GM19099 (cell line): ENCODE measurements around the gene MYO10.

ENCODE experiments used
- POLR2A ChIP-seq: IDR thresholded peaks from 3 replicates; pipeline ENCODE4 v1.6.1; 2011; ENCODE audit warnings: low read depth; ENCODE audit not compliant: insufficient read length; ENCODE audit errors: extremely low read depth

MYO10 gene

DNA sequence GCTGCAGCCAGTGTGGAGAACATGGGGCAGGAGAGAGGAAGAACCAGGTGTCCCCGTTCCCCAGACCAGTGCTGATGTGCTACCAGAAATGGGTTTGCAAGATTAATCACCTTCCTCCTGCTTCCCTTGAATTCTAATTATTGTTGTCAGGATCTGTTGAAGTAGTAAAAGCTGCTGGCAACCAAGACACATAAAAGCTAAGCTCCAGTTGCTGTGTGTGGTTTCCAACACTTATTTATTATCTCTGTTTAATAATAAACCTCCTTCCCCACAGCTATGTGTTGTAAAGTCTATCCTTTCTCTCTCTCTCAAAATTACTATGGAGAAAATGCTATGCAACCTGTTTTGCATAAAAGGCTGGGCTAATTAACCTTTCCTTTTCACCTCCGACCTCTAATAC, 317.0 kb downstream of the MYO10 start:
- TF ChIP-seq POLR2A: no peak

DNA sequence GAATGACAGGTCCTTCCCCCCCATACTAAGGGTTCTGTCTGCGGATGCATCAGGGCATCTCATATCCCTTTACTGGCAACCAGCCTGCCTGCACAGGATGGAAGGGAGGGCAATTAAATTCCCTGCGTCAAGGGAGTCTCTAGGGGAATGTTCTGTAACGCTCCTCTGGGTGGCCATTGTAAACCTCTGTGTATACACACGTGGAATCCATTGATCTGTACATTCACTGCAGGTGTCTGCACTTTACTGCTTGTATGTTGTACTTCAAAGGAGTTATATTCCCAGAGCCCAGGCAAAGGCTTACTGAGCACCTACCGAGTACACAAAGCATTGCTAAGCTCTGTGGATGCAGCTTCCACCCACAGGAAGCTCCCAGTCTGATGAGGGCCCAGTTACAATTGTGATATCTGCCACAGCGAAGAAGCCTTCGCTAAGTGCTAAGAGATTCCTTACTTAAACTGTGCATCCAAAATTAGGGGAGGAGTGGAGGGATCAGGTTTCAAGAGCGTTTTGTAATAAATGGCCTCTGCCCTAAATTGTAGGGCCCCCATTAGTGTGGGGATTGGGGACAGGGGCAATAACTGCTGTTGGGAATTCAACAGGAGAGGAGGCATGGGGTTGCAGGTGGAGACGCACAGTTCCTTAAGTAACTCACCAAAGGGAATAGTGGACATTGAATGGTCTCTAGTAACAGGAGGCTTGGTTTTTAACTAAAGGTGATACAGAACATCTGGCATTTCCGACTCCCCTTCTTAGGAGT, 317.8 kb downstream of the MYO10 start:
- TF ChIP-seq POLR2A: no peak

DNA sequence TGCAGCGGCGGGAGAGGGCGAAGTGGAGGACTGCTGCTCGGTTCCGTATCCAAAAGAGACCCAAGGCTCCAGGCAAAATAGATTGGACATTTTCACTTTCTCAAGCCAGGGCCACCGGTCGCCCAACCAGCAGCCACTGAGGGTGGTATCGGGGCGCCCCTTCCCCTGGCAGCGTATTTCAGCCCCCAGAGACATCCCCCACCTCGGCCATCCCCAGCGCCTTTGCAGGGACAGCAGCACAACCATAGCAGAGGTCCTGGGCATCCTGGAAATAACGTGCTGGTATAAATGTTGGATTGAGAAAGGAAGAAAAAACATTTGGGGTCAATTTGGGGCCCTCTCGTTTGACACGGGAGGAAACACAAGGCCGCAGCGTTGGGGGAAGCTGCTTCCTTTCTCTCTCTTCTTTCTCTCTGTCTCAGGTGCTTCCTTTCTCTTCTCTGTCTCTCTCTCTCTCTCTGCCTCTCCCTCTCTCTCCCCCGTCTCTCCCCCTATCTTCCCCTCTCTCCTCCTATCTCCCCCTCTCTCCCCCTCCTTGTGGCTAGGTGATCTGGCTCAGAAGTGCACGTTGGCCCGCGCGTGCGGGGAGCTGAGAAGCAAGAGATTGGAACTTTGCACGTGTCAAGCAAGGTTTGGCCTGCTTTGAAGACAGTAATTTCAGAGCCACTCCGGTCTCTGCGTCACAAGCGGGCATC, 318.7 kb downstream of the MYO10 start:
- TF ChIP-seq POLR2A: no peak

DNA sequence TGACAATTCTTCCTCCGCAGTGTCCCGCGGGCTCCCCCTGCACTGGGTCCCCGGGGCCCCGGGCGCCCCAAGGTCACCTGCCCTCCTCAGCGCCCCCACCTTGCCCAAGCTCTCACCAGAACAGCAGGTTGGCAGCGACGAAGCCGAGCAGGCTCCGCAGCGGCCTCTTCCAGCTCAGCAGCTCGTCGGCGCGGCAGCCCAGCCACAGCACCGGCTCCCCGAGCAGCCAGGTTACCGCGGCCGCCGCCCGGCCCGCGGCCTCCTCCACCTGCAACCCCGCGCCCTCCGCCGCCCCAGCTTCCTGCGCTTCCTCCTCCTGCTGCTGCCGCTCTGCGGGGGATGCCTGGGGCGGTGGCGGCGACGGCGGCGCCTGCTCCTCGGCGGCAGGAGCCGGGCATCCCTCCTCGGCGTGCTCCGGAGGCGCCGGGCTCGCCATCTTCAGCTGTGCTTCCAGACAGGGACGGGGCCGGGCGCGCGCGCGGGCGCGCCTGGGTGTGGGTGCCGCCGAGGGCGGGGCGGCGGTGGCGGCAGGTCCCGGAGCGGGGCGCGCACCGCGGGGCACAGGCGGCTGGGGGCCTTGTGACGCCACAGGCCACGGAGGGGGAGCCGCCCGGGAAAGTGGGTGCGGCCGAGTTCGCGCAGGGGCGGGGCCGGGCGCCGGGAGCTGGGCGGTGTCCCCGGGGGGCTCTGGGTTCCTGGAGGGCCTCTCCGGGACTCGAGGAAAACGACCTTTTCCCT, 319.4 kb downstream of the MYO10 start, which contains the start of gene RETREG1:
Gene RETREG1, minus strand, starts transcription at position 462 of the 738 bp plus-strand sequence. Its CDS starts 26 bp downstream, at position 436.
- TF ChIP-seq POLR2A: peak; percentile 16

DNA sequence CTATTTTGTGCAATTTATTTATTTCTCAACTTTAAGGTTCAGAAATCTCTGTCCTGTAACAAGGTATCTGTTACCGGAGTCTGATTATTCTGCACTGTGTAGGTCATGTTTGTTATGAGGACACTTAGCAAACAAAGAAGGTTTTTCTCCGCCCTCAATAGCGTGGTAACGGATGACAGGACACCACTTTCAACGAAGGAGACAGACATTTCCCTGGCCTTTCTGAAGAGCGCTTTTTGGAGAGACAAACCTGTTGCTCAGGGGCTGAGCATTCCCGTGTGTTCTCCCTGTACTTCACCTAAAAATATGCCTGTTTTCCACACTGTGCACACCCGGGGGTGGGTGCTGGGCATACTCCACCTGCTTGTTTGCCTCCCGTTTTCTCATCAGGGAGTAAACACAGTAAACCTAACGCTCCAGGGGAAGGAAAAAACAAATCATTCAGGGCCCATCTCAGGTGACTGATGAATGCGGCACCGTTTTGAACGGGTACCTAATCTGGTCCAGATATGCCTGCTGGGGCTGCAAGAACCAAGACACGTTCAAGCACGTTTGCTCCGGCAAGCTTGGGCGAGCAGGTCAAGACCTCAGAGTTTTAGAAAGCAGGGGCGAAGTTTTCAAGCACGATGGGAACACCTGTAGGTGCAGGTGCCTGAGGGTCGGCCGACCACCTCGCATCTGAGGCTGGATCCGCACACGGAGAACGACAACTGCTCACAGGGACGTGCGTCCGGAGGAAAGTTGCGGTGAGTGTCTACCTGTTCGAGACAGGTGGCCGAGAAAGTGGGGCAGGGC, 320.1 kb downstream of the MYO10 start:
- no peak for TF ChIP-seq POLR2A

- TF ChIP-seq POLR2A: no peak
Observed at GRCh38 chr5:16612007-16612406, 324.1 kb downstream of the MYO10 start.
